IPS DF 4.7 (cell line): ENCODE data around the gene PFKM.

ENCODE experiments used
- DNase-seq: peaks from one replicate; pipeline ENCODE4 v3.0.0-alpha.2; 2013; ENCODE audit warnings: low spot score; ENCODE audit errors: extremely low read depth

PFKM gene

DNA sequence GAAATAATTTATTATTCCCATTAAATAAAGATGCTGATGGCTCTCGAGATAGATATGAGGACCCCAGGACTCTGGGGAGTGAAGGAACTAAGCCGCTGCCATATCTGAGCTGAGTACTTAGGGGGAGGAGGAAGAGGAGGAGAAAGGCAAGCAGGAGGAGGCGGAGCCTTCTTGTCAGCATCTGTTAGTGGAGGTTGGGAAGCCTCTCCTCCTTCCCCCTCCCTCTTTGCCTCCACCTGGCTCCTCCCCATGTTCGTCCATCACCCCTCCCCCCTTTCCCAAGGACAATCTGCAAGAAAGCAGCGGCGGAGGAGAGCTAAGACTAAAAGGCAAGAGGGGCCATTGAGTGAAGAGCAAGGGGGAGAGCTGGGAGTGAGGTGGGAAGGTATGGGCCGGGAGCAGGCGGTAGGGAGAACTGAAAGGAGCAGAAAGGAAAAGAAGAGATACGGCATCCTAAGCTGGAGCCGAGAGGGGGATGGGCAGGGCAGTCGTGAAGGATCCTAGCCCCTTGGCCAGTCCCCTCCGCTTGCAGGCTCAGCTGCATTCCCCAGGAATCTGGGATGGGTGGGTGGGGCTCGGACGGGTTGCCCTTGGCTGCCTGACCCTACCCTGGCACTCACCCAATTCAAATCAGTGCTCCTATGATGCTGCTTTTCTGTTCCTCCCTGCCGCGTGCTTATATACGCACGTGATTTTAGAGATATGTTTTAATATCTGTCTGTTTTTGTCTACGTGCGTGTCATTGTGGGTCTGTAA, at the start of gene PFKM:
Gene PFKM, plus strand, starts transcription at position 287 of the 756 bp plus-strand sequence. CDS start 3,411 bp downstream, outside the sequence.
- DNase-seq = peak; percentile 100

DNA sequence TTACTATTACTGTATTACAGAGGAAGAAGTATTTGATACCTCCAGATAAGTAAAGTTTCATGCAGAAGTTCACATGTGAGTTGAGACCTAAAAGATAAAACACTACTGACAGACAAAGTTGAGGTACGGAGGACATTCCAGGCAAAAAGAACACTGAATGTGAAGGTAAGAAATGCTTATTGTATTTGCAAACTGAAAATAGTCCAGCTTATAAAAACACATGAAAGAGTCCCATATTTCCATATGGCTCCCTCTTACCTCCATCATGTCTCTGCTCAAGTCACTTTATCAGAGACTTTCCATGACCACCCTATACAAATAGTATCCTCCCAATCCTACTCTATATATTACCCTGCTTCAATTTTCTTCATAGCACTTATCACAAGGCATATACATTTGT, 49.1 kb upstream of the PFKM start:
- no peak for DNase-seq

DNA sequence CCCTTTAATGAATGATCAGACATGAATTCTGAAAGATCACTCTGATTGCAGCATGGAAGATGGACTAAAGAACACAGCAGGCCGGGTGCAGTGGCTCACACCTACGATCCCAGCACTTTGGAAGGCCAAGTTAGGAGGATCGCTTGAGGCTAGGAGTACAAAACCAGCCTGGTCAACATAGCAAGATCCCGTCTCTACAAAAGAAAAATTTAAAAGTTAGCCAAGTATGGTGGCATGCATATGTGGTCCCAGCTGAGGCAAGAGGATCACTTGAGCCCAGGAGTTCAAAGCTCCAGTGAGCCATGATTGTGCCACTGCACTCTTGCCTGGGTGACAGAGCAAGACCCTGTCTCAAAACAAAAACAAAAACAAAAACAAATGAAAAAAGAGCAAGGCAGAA, 48.4 kb upstream of the PFKM start:
- DNase-seq = no peak

DNA sequence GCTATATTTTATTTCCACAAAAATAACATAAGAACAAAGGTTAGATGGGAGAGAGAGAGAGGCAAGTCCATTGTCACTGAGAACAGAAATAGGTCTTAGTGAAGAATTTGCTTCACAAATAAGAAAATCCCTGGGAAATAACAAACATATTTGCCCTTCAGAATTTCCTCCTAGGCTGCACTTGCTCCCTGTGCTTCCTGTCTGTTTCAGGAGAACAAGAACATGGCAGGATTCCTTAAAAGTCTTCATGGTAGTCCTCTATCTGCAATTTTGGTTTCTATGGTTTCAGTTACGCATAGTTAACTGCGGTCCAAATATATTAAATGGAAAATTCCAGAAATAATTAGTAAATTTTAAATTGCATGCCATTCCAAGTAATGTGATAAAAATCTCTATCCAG, 47.4 kb upstream of the PFKM start:
- no peak for DNase-seq

DNA sequence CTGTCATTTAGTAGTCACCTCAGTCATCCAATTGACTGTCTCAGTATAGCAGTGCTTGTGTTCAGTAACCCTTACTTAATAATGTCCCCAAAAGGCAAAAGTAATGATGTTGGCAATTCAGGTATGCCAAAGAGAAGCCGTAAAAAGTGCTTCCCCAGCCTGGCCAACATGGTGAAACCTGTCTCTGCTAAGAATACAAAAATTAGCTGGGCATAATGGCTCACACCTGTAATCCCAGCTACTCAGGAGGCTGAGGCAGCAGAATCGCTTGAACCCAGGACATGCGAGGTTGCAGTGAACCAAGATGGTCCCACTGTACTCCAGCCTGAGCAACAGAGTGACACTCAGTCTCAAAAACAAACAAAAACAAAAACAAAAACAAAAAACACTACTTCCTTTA, 46.9 kb upstream of the PFKM start:
- DNase-seq = no peak

DNA sequence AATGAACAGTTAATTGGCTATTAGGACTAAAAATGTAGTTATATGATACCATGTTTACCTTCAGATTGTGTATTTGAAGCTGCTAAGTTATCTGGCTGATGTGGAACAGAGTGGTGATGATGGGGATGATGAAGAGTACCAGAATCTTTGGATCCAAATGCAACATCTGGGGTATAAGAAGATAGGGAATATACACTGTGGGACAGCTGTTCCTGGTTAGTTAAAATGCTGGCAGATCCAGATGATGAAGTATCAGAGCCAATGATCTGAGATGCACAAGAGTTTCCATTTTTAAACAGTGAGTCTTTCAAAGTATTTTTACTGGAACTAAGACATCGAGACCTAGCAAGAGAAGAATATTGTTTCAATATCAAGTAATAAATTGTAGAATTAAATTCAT, 44.9 kb upstream of the PFKM start:
- DNase-seq = no peak

DNA sequence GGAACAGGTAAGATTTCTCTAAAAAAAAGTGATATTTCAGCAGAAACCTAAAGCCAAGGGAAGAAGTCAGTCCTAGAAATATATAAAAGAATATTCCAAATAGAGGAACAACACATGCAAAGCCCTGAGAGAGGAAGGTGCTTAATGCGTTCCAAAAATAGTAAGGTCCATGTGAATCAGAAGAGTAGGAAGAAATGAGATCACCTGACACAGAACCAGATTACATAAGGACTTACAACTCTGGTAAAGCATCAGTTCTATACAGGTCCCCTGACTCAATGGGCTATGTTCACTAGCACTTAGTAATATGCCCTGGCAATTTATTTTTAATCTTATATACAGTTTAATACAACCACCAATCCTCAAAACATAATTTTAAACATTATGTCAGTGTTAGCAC, 43.3 kb upstream of the PFKM start:
- no peak for DNase-seq

DNA sequence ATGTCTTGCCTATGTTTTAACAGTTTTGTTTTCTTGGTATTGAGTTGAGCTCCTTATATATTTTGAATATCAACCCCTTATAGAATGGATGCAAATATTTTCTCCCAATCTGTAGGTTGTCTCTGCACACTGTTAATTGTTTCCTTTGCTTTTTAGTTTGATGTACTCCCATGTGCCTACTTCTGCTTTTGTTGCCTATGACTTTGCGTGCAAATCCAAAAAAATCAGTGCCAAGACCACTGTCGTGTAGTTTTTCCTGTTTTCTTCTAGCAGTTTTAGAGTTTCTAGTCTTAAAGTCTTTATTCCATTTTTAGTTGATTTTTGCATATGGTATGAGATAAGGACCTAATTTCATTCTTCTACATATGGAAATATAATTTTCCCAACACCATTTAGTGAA, 42.1 kb upstream of the PFKM start:
- DNase-seq = no peak

DNA sequence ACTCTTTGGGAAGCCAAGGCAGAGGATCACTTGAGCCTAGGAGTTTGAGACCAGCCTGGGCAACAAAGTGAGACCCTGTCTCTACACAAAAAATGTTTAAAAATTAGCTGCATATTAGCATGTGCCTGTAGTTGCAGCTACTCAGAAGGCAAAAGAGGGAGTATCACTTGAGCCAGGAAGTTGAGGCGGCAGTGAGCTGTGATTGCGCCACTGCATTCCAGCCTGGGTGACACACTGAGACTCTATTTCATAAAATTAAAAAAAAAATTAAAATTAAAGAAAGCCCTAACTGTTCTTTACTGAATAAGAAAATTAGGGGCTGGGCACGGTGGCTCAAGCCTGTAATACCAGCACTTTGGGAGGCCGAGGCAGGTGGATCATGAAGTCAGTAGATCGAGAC, 40.3 kb upstream of the PFKM start:
- DNase-seq = no peak

DNA sequence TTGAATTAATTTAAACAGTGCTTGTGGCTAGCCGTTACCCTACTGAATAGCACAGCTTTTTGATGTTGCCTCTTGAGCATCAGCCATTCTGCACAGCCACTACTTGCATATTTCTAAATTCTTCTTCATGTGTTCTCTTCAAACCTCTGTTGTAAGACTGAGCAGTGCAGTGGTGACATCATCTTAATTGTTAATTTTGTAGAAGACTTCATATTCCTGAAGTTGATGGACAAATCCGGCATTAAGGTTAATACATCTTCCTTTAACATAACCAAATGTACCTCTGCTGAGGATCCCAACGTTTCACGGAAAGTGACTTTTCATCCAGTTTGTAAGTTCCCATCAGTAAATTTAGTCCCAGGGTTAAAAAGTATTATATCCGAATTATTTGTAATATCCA, 38.9 kb upstream of the PFKM start:
- DNase-seq = no peak

DNA sequence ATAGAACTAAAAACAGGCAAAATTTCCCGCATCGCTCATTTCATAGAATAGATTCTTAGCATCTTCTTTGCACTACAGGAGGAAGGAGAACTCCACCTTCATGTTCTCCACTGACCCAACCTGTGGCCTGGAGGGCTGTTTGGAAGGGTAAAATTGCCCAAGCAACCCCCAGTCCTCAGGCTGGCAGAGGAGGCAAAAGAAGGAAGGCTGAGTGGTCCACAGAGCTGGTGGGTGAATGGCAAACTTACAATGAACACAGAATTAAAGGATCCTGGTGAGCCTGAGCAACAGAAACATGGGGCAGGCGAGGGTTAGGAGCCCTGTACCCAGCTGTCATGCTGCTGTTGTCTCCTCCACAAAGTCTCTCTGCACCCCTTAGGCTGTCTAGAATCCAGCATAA, 38.3 kb upstream of the PFKM start:
- no peak for DNase-seq

DNA sequence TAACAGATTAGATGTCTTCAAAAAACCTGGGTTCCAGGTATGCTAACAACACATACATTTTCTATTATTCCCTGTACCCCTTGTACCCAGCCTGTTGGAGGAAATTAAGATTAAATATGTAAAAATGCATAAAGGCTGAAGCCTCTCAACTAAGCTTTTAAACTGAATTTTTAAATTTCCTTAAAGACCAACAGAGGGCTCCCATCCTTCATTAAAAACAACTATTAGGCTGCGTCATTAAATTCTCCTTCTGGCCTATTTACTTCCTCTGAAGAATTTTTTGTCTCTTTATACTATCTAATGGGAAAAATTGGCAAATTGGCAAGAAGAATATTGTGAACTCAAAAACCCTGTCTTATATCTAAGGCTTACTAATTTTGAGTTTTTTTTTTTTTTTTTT, 35.1 kb upstream of the PFKM start:
- DNase-seq = no peak

DNA sequence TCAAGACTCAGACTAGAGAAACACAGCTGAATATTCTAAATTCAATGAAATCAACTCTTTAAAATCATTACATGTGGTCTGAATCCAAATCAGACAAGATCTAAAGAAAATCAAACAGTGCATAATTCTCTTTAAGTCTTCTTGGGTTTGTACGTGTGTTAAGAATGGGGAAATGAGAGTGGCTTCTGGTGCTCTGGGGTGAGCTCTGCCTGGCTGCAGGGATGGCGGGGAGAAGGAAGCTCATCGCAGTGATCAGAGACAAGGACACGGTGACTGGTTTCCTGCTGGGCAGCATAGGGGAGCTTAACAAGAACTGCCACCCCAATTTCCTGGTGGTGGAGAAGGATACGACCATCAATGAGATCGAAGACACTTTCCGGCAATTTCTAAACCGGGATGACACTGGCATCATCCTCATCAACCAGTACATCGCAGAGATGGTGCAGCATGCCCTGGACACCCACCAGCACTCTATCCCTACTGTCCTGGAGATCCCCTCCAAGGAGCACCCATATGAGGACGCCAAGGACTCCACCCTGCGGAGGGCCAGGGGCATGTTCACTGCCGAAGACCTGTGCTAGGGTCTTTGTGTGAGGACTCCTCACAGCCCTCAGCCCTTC, 34.2 kb upstream of the PFKM start:
- DNase-seq = no peak

DNA sequence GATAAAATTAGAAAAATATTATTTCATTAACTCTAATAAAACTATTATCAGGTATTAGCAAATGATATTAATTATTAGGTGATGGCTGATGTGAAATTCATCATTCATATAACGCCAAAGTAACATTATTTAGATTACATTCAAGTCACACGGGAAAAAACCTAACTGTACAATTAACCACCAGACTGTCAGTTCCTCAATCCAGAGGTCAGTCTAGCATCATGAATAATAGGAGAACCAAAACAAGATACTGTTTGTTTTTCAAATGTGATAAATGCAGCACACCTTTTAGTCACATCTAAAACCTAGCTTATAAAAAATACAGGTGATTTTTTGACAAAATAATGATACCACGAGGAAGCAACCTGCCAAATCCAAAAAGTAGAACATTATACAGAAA, 32.8 kb upstream of the PFKM start:
- DNase-seq = no peak

DNA sequence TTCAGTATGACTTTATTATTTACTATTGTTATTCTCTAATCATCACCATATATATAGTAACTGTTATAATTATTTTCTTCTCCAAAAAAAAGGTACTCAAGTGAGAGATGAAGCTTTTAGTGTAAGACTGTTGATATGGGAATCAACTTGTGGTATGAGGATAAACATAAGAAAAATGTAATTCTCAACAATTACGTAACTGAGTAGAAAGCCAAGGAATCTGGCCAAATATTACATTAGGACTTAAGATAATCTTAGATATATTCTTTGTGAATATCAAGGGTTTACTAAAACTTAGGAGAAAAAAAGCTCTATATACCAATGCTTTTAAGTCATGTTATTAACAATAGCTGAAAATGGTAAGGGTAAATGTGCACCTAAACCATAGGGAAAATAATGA, 26.6 kb upstream of the PFKM start:
- DNase-seq = no peak

DNA sequence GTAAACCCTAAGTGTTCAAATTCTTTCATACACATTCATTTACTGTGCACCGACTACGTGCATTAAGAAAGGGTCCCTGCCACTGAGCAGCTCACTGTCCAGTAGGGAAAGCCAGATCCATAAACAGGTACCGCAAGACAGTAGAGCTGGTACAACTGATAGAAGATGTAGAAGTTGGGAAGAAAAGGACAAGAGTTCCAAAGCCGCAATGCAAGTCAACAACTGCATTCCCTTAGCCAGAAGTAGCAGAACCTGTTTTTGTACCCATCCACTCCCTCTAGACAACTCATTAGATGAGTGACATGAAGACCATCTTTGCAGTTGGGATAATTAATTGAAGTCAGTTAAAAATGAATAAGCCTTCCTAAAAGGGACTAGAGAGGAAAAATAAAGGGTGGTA, 14.6 kb upstream of the PFKM start:
- DNase-seq = no peak

DNA sequence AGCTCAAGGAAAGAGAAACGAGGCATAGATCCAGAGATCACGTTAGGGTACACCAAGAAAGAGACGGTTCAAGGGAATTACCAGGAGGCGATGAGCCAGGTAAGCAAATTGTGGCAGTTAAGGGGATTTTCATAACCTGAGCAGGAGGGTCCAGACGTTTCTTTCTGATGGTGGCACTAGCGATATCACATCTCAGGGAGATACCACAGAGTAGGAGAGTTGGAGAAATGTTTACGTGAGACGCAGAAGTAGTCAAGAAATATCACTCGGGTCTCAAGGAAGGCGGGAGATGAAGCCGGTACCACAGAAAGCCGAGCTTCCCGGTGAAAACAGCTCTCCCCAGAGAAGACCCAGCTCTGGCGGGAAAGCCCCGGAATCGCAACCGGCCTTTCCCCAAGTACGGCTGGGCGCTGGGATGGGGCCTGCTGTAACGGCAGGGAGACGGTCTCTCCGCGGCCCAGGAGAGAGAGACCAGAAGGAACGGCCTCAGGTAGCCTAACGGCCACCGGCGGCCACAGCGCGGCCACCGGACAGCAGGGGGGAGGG, 13.8 kb upstream of the PFKM start:
- no peak for DNase-seq

DNA sequence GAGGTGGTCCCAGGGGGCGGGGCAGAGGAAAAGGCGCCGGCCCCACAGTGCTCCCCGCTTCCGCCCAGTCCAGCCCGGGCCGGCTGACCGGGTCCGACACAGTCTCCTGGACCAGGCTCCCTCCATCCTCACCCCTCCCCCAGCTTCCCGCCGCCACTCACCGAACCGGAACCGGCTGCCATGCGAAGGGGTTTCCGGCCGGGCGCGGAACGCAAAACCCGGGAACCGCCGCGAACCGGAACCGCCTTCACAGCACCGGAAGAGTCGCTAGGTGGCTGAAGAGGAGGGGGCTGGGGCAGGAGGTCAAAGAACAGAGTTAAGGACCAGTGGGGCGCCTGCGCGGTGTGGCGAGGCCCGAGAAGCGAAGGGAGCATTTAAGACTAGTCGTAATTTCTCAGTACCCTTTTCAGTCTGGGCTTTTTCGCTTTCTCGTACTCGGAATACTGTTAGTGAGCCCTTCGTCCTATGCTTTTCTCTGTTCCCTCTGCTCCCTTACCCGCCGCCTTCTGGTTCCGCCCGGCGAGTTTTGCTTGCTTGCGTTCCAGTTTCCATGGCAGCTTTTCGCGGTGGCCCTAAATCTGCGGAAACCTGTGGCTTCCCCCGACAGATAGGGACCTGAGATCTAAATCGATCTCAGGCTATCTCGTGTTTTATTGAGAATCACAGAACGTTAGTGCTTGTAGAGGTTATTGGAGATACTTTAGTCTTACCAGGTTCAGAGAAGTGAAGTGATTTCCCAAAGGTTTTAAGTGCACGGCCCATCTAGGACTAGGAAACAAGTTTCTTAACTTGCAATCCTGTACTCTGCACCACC, 13.1 kb upstream of the PFKM start, which contains the start of gene SENP1:
Gene SENP1, minus strand, starts transcription at position 213 of the 814 bp plus-strand sequence. CDS start 4,607 bp downstream, outside the sequence.
- no peak for DNase-seq

DNA sequence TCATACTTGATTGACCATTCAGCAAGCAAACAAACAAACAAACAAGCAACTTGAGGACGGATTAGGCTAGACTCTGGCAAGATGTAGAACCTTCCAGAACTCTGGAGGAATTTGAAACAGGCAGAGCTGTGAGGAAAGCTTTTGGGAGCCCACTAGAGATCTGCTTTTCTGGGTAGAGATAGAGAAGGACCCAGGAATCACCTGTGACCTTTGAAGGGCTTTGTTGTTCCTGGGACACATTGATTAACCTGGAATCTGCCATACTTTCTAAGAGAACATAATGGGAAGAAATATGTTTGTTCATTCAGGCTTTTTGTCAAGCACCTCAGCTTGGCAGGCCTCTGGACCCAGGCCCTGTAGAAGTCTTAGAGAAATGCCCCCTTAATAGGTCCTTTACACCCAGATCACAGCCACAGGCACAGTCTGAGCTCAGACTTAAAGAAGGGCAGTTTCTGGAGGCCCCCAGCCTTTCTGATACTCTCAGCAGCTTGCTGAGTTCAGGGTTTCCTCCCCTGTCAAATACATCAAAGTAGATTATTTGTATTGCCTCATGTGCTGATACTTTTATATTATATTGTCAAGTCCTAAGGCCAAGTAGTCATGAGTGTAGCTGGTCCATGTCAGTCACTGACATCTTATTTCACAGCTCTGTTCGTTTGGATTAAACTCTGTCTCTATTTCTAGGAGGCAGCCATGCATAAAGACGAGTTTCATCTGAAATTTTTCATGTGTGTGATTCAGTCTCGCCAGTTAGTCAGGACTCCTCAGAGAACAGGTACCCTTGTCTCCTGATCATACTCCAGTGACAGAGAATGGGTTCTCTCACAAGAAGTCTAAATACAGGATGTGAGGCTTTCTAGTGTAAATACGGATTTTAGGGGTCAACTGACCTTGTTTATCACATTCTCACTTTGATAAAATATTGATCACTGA, 12.2 kb upstream of the PFKM start:
- DNase-seq = no peak

DNA sequence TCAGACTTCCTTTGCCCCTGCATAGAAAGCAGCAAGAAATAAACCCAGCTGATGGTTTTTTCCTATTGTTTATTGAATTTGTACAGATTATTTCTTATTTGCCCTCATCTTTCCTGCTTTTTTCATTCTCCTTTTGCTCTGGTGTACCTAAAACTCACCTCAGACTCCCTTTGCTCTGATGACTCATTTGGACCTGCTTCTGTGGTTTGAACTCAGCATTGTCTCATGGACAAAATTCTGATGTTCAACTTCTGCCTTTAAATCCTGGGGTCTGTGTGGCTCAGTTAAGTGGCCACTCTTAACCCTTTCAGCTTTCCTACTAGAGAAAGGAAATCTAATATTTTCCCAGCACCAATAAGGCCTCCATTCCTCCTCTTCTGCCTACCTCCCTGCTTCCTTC, 9.7 kb upstream of the PFKM start:
- no peak for DNase-seq
